SK-N-SH treated with all-trans-retinoic acid at 6 μM for 48 hours (cell line): ENCODE measurements around the gene LRBA.

Experiments
- ATAC-seq: fragments of 200-7000 bp; cut with Tn5 transposase; 3 replicates; pipeline ENCODE4 v1.9.1; 2020; ENCODE audit warnings: mild to moderate bottlenecking, moderate library complexity
- BACH2 ChIP-seq: fragments of 250-450 bp; sonication (Bioruptor Pico); IDR thresholded peaks from 2 replicates; pipeline ENCODE4 v1.9.0; 2021; ENCODE audit warnings: mild to moderate bottlenecking, borderline replicate concordance
- CSDC2 ChIP-seq: fragments of 250-450 bp; sonication (Bioruptor Pico); IDR thresholded peaks from 2 replicates; pipeline ENCODE4 v1.5.0; 2020; ENCODE audit warnings: mild to moderate bottlenecking, moderate library complexity
- ESRRG ChIP-seq: fragments of 250-450 bp; sonication (Bioruptor Pico); IDR thresholded peaks from 2 replicates; pipeline ENCODE4 v1.6.1; 2021; ENCODE audit warnings: mild to moderate bottlenecking
- ISL1 ChIP-seq: fragments of 250-450 bp; sonication (Bioruptor Pico); IDR thresholded peaks from 2 replicates; pipeline ENCODE4 v2.1.2; 2022; ENCODE audit warnings: mild to moderate bottlenecking, moderate library complexity
- OSR1 ChIP-seq: fragments of 250-450 bp; sonication (Bioruptor Pico); IDR thresholded peaks from 2 replicates; pipeline ENCODE4 v1.8.0; 2022; ENCODE audit warnings: moderate library complexity, mild to moderate bottlenecking, inconsistent platforms
- POU6F1 ChIP-seq: fragments of 250-450 bp; sonication (Bioruptor Pico); IDR thresholded peaks from 2 replicates; pipeline ENCODE4 v1.8.0; 2021; ENCODE audit warnings: low read depth, mild to moderate bottlenecking, moderate library complexity, borderline replicate concordance
- RARB ChIP-seq: fragments of 250-450 bp; sonication (Bioruptor Pico); IDR thresholded peaks from 2 replicates; pipeline ENCODE4 v1.8.0; 2021; ENCODE audit warnings: mild to moderate bottlenecking, moderate library complexity
- SNAI2 ChIP-seq: fragments of 250-450 bp; sonication (Bioruptor Pico); IDR thresholded peaks from 2 replicates; pipeline ENCODE4 v1.5.0; 2020; ENCODE audit warnings: mild to moderate bottlenecking, moderate library complexity
- TCF4 ChIP-seq: fragments of 250-450 bp; sonication (Bioruptor Pico); IDR thresholded peaks from 2 replicates; pipeline ENCODE4 v1.8.0; 2021; ENCODE audit warnings: mild to moderate bottlenecking, moderate library complexity, borderline replicate concordance
- TOX ChIP-seq: fragments of 250-450 bp; sonication (Bioruptor Pico); IDR thresholded peaks from 2 replicates; pipeline ENCODE4 v1.8.0; 2021; ENCODE audit warnings: mild to moderate bottlenecking, moderate library complexity, borderline replicate concordance
- TSHZ2 ChIP-seq: fragments of 250-450 bp; sonication (Bioruptor Pico); IDR thresholded peaks from 2 replicates; pipeline ENCODE4 v1.5.0; 2020; ENCODE audit warnings: mild to moderate bottlenecking, moderate library complexity
- ZC3H10 ChIP-seq: fragments of 250-450 bp; sonication (Bioruptor Pico); IDR thresholded peaks from 2 replicates; pipeline ENCODE4 v1.5.1; 2021; ENCODE audit warnings: mild to moderate bottlenecking, moderate library complexity
- ZFP3 ChIP-seq: fragments of 250-450 bp; sonication (Bioruptor Pico); IDR thresholded peaks from 2 replicates; pipeline ENCODE4 v1.5.0; 2020; ENCODE audit warnings: mild to moderate bottlenecking, moderate library complexity
- ZFP30 ChIP-seq: fragments of 450-650 bp; formaldehyde crosslinking; IDR thresholded peaks from 2 replicates; pipeline ENCODE4 v1.5.0; 2022; ENCODE audit warnings: mild to moderate bottlenecking, moderate library complexity
- ZNF70 ChIP-seq: fragments of 450-650 bp; formaldehyde crosslinking; IDR thresholded peaks from 2 replicates; pipeline ENCODE4 v1.5.0; 2020; ENCODE audit warnings: mild to moderate bottlenecking, moderate library complexity
- ZNF8 ChIP-seq: fragments of 450-650 bp; formaldehyde crosslinking; IDR thresholded peaks from 2 replicates; pipeline ENCODE4 v1.5.0; 2020; ENCODE audit warnings: mild to moderate bottlenecking, moderate library complexity
- TF ChIP-seq, protein P1 (sequence below): fragments of 250-450 bp; sonication (Bioruptor Pico); IDR thresholded peaks from 2 replicates; pipeline ENCODE4 v1.5.1; 2021; ENCODE audit warnings: mild to moderate bottlenecking, moderate library complexity
- TF ChIP-seq, protein P2 (sequence below): fragments of 250-450 bp; sonication (Bioruptor Pico); IDR thresholded peaks from 2 replicates; pipeline ENCODE4 v1.8.0; 2020; ENCODE audit warnings: mild to moderate bottlenecking, moderate library complexity, borderline replicate concordance

Gene LRBA

GRCh38 chr4:150574678-150575077 lies 440.4 kb downstream of the LRBA start:
- TF ChIP-seq ISL1 (CRISPR knock-in tag), result no peak; the same call in 1 of the 2 replicates
- TF ChIP-seq SNAI2 (CRISPR knock-in tag), result no peak
- TF ChIP-seq ZC3H10, result no peak
- TF ChIP-seq OSR1 (CRISPR knock-in tag), result no peak
- no peak for TF ChIP-seq ZNF70
- TF ChIP-seq RARB (CRISPR knock-in tag), result no peak
- TF ChIP-seq ZFP3, result no peak
- no peak for TF ChIP-seq POU6F1 (CRISPR knock-in tag)
- no peak for TF ChIP-seq CSDC2
- TF ChIP-seq BACH2, result no peak
- TF ChIP-seq ZNF8, result no peak
- TF ChIP-seq TCF4, result no peak
- TF ChIP-seq, protein P1, sequence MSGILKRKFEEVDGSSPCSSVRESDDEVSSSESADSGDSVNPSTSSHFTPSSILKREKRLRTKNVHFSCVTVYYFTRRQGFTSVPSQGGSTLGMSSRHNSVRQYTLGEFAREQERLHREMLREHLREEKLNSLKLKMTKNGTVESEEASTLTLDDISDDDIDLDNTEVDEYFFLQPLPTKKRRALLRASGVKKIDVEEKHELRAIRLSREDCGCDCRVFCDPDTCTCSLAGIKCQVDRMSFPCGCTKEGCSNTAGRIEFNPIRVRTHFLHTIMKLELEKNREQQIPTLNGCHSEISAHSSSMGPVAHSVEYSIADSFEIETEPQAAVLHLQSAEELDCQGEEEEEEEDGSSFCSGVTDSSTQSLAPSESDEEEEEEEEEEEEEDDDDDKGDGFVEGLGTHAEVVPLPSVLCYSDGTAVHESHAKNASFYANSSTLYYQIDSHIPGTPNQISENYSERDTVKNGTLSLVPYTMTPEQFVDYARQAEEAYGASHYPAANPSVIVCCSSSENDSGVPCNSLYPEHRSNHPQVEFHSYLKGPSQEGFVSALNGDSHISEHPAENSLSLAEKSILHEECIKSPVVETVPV, result no peak
- TF ChIP-seq, protein P2, sequence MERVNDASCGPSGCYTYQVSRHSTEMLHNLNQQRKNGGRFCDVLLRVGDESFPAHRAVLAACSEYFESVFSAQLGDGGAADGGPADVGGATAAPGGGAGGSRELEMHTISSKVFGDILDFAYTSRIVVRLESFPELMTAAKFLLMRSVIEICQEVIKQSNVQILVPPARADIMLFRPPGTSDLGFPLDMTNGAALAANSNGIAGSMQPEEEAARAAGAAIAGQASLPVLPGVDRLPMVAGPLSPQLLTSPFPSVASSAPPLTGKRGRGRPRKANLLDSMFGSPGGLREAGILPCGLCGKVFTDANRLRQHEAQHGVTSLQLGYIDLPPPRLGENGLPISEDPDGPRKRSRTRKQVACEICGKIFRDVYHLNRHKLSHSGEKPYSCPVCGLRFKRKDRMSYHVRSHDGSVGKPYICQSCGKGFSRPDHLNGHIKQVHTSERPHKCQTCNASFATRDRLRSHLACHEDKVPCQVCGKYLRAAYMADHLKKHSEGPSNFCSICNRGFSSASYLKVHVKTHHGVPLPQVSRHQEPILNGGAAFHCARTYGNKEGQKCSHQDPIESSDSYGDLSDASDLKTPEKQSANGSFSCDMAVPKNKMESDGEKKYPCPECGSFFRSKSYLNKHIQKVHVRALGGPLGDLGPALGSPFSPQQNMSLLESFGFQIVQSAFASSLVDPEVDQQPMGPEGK, result no peak
- no peak for TF ChIP-seq ZFP30 (CRISPR knock-in tag)
- no peak for ATAC-seq

- ATAC-seq, result no peak
- TF ChIP-seq ESRRG (no peak), ZFP30 (CRISPR knock-in tag) (no peak), ZNF8 (no peak), TOX (CRISPR knock-in tag) (no peak), POU6F1 (CRISPR knock-in tag) (no peak)
- TF ChIP-seq, all 23 proteins: peak for 0
Observed at GRCh38 chr4:150573534-150573933, 441.6 kb downstream of the LRBA start.

GRCh38 chr4:150572704-150573504 lies 442.2 kb downstream of the LRBA start:
- no peak for TF ChIP-seq TOX (CRISPR knock-in tag)

GRCh38 chr4:150570862-150571261 lies 444.2 kb downstream of the LRBA start:
- peak; percentile 42; the same call in 2 of the 3 replicates for ATAC-seq
- no peak for TF ChIP-seq ISL1 (CRISPR knock-in tag)
- no peak for TF ChIP-seq CSDC2
- TF ChIP-seq OSR1 (CRISPR knock-in tag), result no peak
- TF ChIP-seq TSHZ2 (CRISPR knock-in tag), result no peak
- no peak for TF ChIP-seq BACH2

More at GRCh38 chr4:150572704-150573504, 442.2 kb downstream of the LRBA start:
- ATAC-seq, result no peak
